ENCODE measurements around the gene TNIK.
"Not testable (repeated sequence)": the region's sequence is repeated elsewhere in the genome, so short reads cannot be mapped to it uniquely, and the experiment has no call there.

- TF ChIP-seq CTCF (IDR thresholded peaks at IDR 0.05; ENCODE audit: low read depth, low read length); MAX (IDR thresholded peaks at IDR 0.05; ENCODE audit: low read depth, low read length); POLR2A (IDR thresholded peaks at IDR 0.05; ENCODE audit: extremely low read depth, insufficient read length): not testable (repeated sequence)
Observed at GRCh38 chr3:171119402-171119801, 340.8 kb downstream of the TNIK start.

Data from NB4 (cell line).